Measurements from ENCODE around the gene EPHB4. TPM values are rescaled to one million over a fixed set of nuclear protein-coding genes. Genes with fewer than 3 reads are reported as not detected.

Gene EPHB4
- 10 to 100 TPM; 18.0 to 76.2 (median 21.4) TPM for total RNA-seq
- polyA plus RNA-seq = 10 to 100 TPM; 10.7 to 35.2 TPM
- long read RNA-seq, donor 1, full-length matches to known transcripts = 5 of 21 reads
- long read RNA-seq, donor 1, partial matches to known transcripts = 12 of 21 reads
- long read RNA-seq, donor 1, other reads (novel, unspliced or antisense) = 4 of 21 reads
- long read RNA-seq, donor 2, partial matches to known transcripts = 30 of 34 reads
- long read RNA-seq, donor 2, other reads (novel, unspliced or antisense) = 4 of 34 reads
- long read RNA-seq, donor 3, full-length matches to known transcripts = 10 of 25 reads
- long read RNA-seq, donor 3, partial matches to known transcripts = 13 of 25 reads
- long read RNA-seq, donor 3, other reads (novel, unspliced or antisense) = 2 of 25 reads

DNA sequence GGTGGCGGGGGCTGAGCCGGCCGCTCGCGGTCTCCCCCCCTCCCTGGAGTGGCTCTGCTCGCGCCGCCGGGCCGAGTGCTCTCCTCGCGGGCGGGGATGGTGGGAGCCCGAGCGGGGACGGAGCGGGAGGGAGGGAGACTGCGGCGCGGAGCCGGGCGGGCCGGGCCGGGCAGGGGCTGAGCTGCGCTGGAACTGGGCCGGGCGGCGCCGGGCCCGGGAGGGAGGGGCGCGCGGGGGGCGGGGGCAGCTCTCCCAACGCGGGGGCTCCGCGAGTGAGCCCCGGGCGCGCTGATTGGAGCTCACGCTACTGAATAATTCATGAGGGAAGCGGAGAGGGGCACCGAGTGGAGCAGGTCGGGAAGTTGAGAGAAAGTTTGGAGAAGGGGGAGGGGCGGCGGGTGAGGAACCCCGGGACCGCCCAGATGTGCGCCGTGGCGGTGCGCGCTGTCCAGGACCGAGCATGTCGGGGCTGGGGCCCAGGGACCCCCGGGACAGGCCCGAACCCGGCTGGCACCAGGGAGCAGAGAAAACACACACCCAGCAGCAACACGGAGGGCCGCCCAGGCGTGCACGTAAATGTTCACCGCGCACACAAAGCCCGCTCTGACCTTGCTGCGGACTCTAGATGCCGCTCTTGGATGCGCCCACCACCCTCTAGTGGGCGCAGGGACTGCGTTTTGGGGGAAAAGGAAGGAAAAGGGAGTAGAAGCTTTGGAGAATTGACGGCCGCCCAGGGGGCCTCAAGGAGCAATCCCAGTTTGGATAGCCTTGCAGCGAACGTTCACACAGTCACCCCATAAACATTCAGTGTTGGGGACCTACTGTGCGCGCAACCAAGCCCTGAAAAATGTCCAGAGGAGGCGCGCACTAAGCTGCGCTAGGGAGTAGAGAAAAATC is at the start of gene EPHB4:
EPHB4 (minus strand) TSS at position 194 of the 897 bp plus-strand sequence. CDS start 493 bp downstream, outside the sequence.
- ATAC-seq (peak; percentile 52 to 80 (median 72)), DNase-seq (peak; percentile 85 to 88 (median 88))
- Histone ChIP-seq H3K36me3 (peaks cover 0 to 17% (median 14%) of the 10 kb centered on the region in 9 donors), H3K4me1 (peaks cover 0 to 43% (median 13%) of the 10 kb centered on the region in 12 donors), H3K27ac (peak within 1 kb of the TSS; percentile 75 to 94 (median 86)), H3K27me3 (peaks cover 0 to 28% (median 4%) of the 10 kb centered on the region in 9 donors), H3K9me3 (no peaks in the 10 kb centered on the region), H3K4me3 (peak within 1 kb of the TSS; percentile 61 to 86 (median 70))
- TF ChIP-seq POLR2A (IDR thresholded peaks at IDR 0.05) = peak in 1 of 2 donors; percentile 45
- TF ChIP-seq, protein P1, sequence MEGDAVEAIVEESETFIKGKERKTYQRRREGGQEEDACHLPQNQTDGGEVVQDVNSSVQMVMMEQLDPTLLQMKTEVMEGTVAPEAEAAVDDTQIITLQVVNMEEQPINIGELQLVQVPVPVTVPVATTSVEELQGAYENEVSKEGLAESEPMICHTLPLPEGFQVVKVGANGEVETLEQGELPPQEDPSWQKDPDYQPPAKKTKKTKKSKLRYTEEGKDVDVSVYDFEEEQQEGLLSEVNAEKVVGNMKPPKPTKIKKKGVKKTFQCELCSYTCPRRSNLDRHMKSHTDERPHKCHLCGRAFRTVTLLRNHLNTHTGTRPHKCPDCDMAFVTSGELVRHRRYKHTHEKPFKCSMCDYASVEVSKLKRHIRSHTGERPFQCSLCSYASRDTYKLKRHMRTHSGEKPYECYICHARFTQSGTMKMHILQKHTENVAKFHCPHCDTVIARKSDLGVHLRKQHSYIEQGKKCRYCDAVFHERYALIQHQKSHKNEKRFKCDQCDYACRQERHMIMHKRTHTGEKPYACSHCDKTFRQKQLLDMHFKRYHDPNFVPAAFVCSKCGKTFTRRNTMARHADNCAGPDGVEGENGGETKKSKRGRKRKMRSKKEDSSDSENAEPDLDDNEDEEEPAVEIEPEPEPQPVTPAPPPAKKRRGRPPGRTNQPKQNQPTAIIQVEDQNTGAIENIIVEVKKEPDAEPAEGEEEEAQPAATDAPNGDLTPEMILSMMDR (IDR thresholded peaks at IDR 0.05) = peak in 7 of 12 donors; percentile 20 to 55 (median 34)
- 1% methylated on average over 21 to 80 of the region's 80 CpGs for WGBS, 4 donors
- intact Hi-C loops (cut with DNase I) = loop anchor here in 3 of 10 donors (1.0 to 2.0 kb wide), 4 partner anchors 9 to 25 kb away; partner anchors contain the start of gene SLC12A9 (in 2 of the 3)

DNA sequence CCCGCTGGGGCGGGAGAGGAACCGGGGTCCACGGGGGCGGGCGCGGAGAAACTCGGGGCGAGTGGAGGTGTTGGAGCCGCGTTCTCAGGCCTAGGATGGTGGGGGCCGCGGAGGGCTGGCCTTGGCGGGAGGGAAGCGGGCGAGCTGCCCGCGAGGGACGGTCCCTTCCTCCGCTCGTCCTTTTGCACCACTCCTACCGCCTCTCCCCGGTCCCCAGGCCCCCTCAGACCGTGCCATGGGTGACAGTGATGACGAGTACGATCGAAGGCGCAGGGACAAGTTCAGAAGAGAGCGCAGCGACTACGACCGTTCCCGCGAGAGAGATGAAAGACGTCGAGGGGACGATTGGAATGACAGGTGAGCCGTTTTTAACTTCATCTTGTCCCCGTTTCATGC is 48.0 kb upstream of the EPHB4 start:
- DNase-seq (no peak), ATAC-seq (peak in 2 of 4 donors; percentile 38 to 40)
- Histone ChIP-seq H3K4me3 (peak overlapping the region; percentile 60 to 100 (median 86)), H3K9me3 (no peaks in the 10 kb centered on the region), H3K27ac (peak overlapping the region; percentile 89 to 99 (median 95)), H3K4me1 (peaks cover 3 to 57% (median 40%) of the 10 kb centered on the region in 12 donors), H3K36me3 (peaks cover 0 to 73% (median 62%) of the 10 kb centered on the region in 9 donors), H3K27me3 (no peaks in the 10 kb centered on the region)
- WGBS, 4 donors = 0 to 1% (median 1%) methylated on average over 18 to 39 of the region's 39 CpGs
- intact Hi-C loops (cut with DNase I) = loop anchor here in 1 of 10 donors (1.0 kb wide), 1 partner anchor 13 kb away; no protein-coding TSS in a partner anchor
- no peak for TF ChIP-seq POLR2A (IDR thresholded peaks at IDR 0.05)
- TF ChIP-seq, protein P1 (IDR thresholded peaks at IDR 0.05) = no peak

DNA sequence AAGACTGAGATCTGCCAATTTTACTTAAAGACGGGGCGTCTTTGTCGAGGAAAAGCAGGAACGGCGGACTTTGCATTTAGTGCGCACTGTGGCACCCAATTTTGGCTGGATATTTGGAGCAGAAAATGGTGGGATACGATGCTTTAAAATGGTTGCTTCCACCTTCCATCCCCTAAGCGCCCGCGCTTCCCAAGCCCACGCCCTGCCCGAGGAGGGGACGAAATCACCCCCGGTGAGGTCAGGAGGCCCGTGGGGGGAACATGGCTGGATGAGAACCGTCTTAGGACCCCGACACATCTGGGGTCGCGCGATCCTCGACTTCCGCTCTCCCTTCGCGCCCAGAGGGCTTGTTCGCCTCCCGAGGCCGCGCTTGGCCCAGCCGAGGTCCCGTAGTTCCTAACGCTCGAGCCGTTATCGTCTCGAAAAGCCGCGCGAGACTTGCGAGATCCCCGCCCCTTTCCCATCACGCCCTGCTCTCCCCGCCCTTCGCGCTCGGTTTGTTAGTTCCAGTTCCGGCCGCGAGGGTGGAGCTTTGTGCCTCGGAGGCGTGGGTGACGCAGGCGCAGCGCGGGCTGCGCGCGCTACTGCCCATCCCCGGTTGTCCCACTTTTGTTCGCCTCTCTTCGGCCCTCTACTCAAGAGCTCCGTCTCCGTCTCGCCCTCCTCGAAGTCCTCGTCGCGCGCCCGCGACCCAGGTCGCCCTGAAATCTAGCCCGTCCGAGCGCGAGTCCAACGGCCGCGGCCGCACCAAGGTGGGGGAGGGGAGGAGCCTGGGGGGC is 47.4 kb upstream of the EPHB4 start, which contains the start of gene SRRT:
SRRT (plus strand) TSS at position 527 of the 779 bp plus-strand sequence. CDS start 488 bp downstream, outside the sequence.
- H3K27ac ChIP-seq = peak within 1 kb of the TSS; percentile 89 to 99 (median 95)
- TF ChIP-seq POLR2A (IDR thresholded peaks at IDR 0.05) = peak; percentile 60 to 90
- TF ChIP-seq, protein P1 (IDR thresholded peaks at IDR 0.05) = peak in 11 of 12 donors; percentile 15 to 58 (median 43)
- H3K36me3 ChIP-seq = peaks cover 0 to 74% (median 66%) of the 10 kb centered on the region in 9 donors
- H3K4me3 ChIP-seq = peak within 1 kb of the TSS; percentile 60 to 100 (median 86)
- peaks cover 3 to 52% (median 37%) of the 10 kb centered on the region in 12 donors for H3K4me1 ChIP-seq
- intact Hi-C loops (cut with DNase I) = loop anchor here in 1 of 10 donors (1.0 kb wide), 1 partner anchor 14 kb away; no protein-coding TSS in a partner anchor
- ATAC-seq (peak; percentile 96 to 98 (median 96)), DNase-seq (peak; percentile 99)
- no peaks in the 10 kb centered on the region for H3K9me3 ChIP-seq
- no peaks in the 10 kb centered on the region for H3K27me3 ChIP-seq
- WGBS, 4 donors = 1 to 5% (median 2%) methylated on average over 27 to 79 of the region's 79 CpGs
